KMS-11 (cell line): ENCODE measurements around the gene SLC5A12.

Experiments used
- H2AFZ ChIP-seq: fragments of 200-600 bp; sonication (generic); 2 replicates; pipeline ENCODE4 v1.6.1; 2016; ENCODE audit warnings: antibody characterized with exemption, mixed run types, low read depth
- H3K27ac ChIP-seq: fragments of 200-600 bp; sonication (generic); 2 replicates; pipeline ENCODE4 v1.6.1; 2016; ENCODE audit warnings: mild to moderate bottlenecking, mixed run types
- H3K27me3 ChIP-seq: fragments of 200-600 bp; sonication (generic); 2 replicates; pipeline ENCODE4 v1.6.1; 2017; ENCODE audit warnings: mild to moderate bottlenecking, low read depth, mixed run types, moderate library complexity; ENCODE audit not compliant: insufficient read depth
- H3K36me3 ChIP-seq: fragments of 200-600 bp; sonication (generic); 2 replicates; pipeline ENCODE4 v1.6.1; 2017; ENCODE audit warnings: mild to moderate bottlenecking, mixed run types; ENCODE audit not compliant: insufficient read depth
- H3K4me1 ChIP-seq: fragments of 200-600 bp; sonication (generic); 2 replicates; pipeline ENCODE4 v1.6.1; 2016; ENCODE audit warnings: mild to moderate bottlenecking, low read depth, mixed run types; ENCODE audit not compliant: poor library complexity, severe bottlenecking
- H3K4me2 ChIP-seq: fragments of 200-600 bp; sonication (generic); 2 replicates; pipeline ENCODE4 v1.7.0; 2016; ENCODE audit warnings: mild to moderate bottlenecking, mixed run types
- H3K4me3 ChIP-seq: fragments of 200-600 bp; sonication (generic); IDR thresholded peaks from 2 replicates; pipeline ENCODE4 v1.6.1; 2017; ENCODE audit warnings: low read depth, low read length, mixed read lengths; ENCODE audit not compliant: insufficient read depth
- H3K79me2 ChIP-seq: fragments of 200-600 bp; sonication (generic); 2 replicates; pipeline ENCODE4 v1.6.1; 2016; ENCODE audit warnings: low read depth, mixed run types; ENCODE audit not compliant: insufficient read depth
- H3K9ac ChIP-seq: fragments of 200-600 bp; sonication (generic); 2 replicates; pipeline ENCODE4 v1.6.1; 2016; ENCODE audit warnings: mild to moderate bottlenecking, mixed run types
- H4K20me1 ChIP-seq: fragments of 200-600 bp; sonication (generic); 2 replicates; pipeline ENCODE4 v1.6.1; 2016; ENCODE audit warnings: mild to moderate bottlenecking, mixed run types; ENCODE audit not compliant: insufficient read depth
- TF ChIP-seq, protein P1 (sequence below): fragments of 200-600 bp; sonication (generic); conservative IDR thresholded peaks from 2 replicates; pipeline ENCODE4 v1.6.1; 2017; ENCODE audit warnings: low read depth, mild to moderate bottlenecking, antibody characterized with exemption, low read length, moderate library complexity, mixed read lengths

Gene SLC5A12

GRCh38 chr11:26715133-26715532, 6.7 kb downstream of the SLC5A12 start:
- no peak overlapping the region for H3K9ac ChIP-seq
- no peaks in the 10 kb centered on the region for H3K36me3 ChIP-seq
- TF ChIP-seq, protein P1, sequence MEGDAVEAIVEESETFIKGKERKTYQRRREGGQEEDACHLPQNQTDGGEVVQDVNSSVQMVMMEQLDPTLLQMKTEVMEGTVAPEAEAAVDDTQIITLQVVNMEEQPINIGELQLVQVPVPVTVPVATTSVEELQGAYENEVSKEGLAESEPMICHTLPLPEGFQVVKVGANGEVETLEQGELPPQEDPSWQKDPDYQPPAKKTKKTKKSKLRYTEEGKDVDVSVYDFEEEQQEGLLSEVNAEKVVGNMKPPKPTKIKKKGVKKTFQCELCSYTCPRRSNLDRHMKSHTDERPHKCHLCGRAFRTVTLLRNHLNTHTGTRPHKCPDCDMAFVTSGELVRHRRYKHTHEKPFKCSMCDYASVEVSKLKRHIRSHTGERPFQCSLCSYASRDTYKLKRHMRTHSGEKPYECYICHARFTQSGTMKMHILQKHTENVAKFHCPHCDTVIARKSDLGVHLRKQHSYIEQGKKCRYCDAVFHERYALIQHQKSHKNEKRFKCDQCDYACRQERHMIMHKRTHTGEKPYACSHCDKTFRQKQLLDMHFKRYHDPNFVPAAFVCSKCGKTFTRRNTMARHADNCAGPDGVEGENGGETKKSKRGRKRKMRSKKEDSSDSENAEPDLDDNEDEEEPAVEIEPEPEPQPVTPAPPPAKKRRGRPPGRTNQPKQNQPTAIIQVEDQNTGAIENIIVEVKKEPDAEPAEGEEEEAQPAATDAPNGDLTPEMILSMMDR: no peak
- H3K79me2 ChIP-seq: no peaks in the 10 kb centered on the region
- no peaks in the 10 kb centered on the region for H4K20me1 ChIP-seq
- H3K27ac ChIP-seq: no peak overlapping the region
- no peak overlapping the region for H2AFZ ChIP-seq
- H3K4me1 ChIP-seq: no peaks in the 10 kb centered on the region
- H3K27me3 ChIP-seq: no peaks in the 10 kb centered on the region
- H3K4me2 ChIP-seq: no peak overlapping the region
- H3K4me3 ChIP-seq: no peak overlapping the region

GRCh38 chr11:26712497-26712896, 9.4 kb downstream of the SLC5A12 start:
- Histone ChIP-seq H3K36me3 (no peaks in the 10 kb centered on the region), H3K4me1 (no peaks in the 10 kb centered on the region), H3K4me2 (no peak overlapping the region), H2AFZ (no peak overlapping the region), H3K27me3 (no peaks in the 10 kb centered on the region), H3K27ac (no peak overlapping the region), H3K9ac (no peak overlapping the region), H4K20me1 (no peaks in the 10 kb centered on the region), H3K4me3 (no peak overlapping the region), H3K79me2 (no peaks in the 10 kb centered on the region)
- TF ChIP-seq, protein P1: no peak

DNA sequence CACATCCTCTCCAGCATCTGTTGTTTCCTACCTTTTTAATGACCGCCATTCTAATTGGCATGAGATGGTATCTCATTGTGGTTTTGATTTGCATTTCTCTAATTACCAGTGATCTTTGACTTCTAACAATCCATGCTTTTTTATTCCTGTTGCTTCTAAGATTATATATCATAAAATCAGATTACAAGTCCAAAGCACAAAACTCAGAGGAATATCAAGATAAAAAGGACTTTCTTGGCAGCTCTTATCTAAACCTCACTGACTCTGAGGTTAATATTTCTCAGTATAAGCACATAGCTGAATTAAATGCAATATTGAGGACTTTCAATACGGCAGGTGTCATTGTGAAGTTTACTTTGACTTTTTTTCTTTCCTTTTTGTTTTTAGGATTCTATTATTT, 11.4 kb downstream of the SLC5A12 start:
- Histone ChIP-seq H3K27me3 (no peaks in the 10 kb centered on the region), H3K4me1 (no peaks in the 10 kb centered on the region), H4K20me1 (no peaks in the 10 kb centered on the region), H3K4me3 (no peak overlapping the region), H3K36me3 (no peaks in the 10 kb centered on the region), H3K4me2 (no peak overlapping the region), H3K27ac (no peak overlapping the region), H2AFZ (no peak overlapping the region), H3K79me2 (no peaks in the 10 kb centered on the region), H3K9ac (no peak overlapping the region)
- TF ChIP-seq, protein P1: no peak

DNA sequence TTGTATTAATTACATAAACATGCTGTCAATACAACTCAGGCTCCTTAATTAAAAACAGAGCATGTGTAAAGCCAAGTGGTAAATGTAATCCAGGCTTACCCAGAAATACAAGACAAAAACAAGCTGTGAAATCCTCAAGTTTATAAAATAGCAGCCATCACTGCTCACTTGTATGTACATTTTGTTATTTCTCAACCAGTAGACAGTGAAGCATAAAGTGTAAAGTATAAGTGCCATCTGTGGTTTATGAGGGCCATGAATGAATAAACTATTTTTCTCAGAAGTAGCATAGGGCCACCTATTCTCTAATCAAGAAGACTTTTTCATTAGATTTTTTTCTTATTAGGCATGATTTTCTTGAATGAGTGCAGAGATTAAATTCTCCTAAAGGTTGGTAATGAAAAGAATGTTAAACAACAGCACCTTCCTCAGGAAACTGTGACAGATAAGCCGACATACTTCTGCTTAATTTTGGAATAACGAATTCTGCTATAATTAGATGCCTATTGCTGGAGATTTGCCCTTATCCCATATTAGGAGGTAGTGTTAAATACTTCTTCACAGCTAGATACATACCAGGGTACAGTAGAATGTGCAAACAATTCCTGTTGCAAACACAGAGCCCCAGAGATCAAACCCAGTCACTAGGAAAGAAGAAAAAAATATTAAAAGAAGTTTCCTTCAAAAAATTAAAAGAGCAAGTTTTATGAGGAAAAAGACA, 13.0 kb downstream of the SLC5A12 start:
- no peaks in the 10 kb centered on the region for H4K20me1 ChIP-seq
- TF ChIP-seq, protein P1: no peak
- no peaks in the 10 kb centered on the region for H3K4me1 ChIP-seq
- no peak overlapping the region for H3K4me2 ChIP-seq
- no peaks in the 10 kb centered on the region for H3K27me3 ChIP-seq
- no peak overlapping the region for H3K9ac ChIP-seq
- H3K27ac ChIP-seq: no peak overlapping the region
- H3K79me2 ChIP-seq: no peaks in the 10 kb centered on the region
- H3K36me3 ChIP-seq: no peaks in the 10 kb centered on the region
- H3K4me3 ChIP-seq: no peak overlapping the region
- no peak overlapping the region for H2AFZ ChIP-seq
